ENCODE results near the gene TRIM50.
"Not testable (repeated sequence)": the region's sequence is repeated elsewhere in the genome, so short reads cannot be mapped to it uniquely, and the experiment has no call there.

TRIM50 gene

DNA sequence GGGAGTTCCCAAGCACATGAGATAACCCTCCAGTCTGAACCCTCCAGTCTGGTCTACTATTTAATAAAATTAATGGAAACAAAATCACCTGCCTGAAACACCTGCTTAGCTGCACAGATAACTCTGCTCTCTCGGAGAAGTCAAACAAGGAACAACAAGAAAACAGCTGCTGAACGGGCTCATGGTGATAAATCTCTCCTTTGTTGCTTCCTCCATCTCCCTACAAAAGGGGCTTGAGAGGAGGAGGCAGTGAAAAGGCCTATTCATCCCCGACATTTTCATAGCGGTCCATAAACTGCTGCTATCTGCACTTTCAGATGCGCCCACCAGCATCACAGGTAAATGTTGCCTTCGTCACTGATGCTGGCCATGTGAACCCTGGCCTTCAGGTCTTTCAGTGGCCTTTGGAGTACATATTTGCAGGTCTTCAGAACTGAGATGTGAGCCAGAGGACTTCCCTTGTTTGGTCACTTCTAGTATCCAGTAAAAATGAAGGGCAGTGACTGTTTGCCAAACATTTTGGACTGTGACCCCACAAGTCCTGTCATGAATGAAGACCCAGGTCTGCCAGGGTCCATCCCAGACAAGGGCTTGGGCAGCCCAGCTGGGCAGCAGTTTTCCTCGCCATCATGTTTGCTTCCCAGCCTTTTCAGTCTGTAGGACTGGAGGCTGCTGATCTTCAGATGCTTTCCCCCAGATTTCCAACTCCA is 15.9 kb upstream of the TRIM50 start:
- ATAC-seq (replicated peaks; ENCODE audit: extremely low read depth, poor library complexity, severe bottlenecking) (no peak), DNase-seq (ENCODE audit: low spot score in 2 of 2) (no peak)
- Mint-ChIP-seq H3K27ac (ENCODE audit: low read depth) (no peak overlapping the region), H3K4me1 (no peaks in the 10 kb centered on the region), H3K36me3 (ENCODE audit: insufficient read depth) (peaks cover 2% of the 10 kb centered on the region), H3K9me3 (no peaks in the 10 kb centered on the region), H3K27me3 (peaks cover 51% of the 10 kb centered on the region), H3K4me3 (no peak overlapping the region)

DNA sequence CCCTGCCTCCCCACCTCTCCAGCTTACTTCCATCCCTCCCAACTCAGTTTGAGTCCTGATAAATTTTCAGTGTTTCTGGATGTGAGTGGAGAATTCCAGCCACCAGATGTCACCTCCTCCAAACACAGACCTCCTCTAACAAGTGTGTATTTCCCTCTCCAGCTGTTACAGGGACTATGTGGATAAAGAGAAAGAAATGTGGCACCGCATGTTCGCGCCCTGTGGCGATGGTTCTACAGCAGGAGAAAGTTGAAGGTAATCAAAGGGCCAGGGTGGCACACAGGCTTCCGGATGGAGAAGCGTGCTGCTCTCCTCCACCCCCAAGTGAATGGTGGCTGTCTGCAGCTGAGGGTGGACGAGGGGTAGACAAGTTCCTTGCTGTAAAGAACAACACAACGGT is 14.8 kb upstream of the TRIM50 start:
- Mint-ChIP-seq H3K4me1 (no peaks in the 10 kb centered on the region), H3K27ac (ENCODE audit: low read depth) (no peak overlapping the region), H3K36me3 (ENCODE audit: insufficient read depth) (peaks cover 2% of the 10 kb centered on the region), H3K27me3 (peaks cover 41% of the 10 kb centered on the region), H3K9me3 (no peaks in the 10 kb centered on the region), H3K4me3 (no peak overlapping the region)
- ATAC-seq (replicated peaks; ENCODE audit: extremely low read depth, poor library complexity, severe bottlenecking): no peak
- no peak for DNase-seq (ENCODE audit: low spot score in 2 of 2)

DNA sequence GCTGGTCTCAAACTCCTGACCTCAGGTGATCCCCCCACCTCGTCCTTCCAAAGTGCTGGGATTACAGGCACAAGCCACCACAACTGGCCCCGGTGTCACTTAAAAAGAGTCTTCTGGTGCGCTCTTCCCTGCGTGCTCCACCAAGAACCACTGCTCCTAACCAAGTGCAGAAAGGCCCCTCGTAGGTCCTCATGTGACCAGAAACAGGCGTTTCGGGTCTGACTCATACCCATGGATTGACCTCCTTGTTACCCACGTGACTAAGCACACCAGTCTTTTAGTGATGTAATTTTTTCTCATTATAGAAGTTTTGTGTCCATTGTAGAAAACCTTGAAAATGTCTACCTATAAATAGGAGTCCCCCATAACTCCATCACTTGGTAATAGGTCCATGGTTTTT is 14.0 kb upstream of the TRIM50 start:
- ATAC-seq (replicated peaks; ENCODE audit: extremely low read depth, poor library complexity, severe bottlenecking) (no peak), DNase-seq (ENCODE audit: low spot score in 2 of 2) (no peak)
- no peak overlapping the region for H3K27ac Mint-ChIP-seq (ENCODE audit: low read depth)
- no peak overlapping the region for H3K4me3 Mint-ChIP-seq
- H3K9me3 Mint-ChIP-seq: no peaks in the 10 kb centered on the region
- peaks cover 38% of the 10 kb centered on the region for H3K27me3 Mint-ChIP-seq
- H3K4me1 Mint-ChIP-seq: no peaks in the 10 kb centered on the region
- H3K36me3 Mint-ChIP-seq (ENCODE audit: insufficient read depth): peaks cover 2% of the 10 kb centered on the region

DNA sequence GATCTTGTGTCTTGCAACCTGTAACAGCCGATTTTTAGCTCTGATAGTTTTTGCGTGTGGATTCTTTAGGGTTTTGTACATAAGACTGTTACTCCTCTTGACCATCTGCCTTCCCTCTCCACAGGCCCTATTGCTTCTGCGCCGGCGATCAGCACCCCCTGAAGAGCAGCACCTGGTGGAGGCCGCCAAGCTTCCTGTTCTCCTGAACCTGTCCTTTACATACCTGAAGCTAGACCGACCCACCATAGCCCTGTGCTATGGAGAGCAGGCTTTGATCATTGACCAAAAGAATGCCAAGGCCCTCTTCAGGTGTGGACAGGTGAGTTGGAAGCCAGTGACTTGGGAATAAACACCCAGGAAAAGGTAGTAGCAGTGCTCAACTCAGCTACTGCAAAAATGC is 12.6 kb upstream of the TRIM50 start:
- Mint-ChIP-seq H3K27me3 (peaks cover 25% of the 10 kb centered on the region), H3K9me3 (no peaks in the 10 kb centered on the region), H3K4me1 (no peaks in the 10 kb centered on the region), H3K4me3 (no peak overlapping the region), H3K27ac (ENCODE audit: low read depth) (no peak overlapping the region), H3K36me3 (ENCODE audit: insufficient read depth) (peaks cover 2% of the 10 kb centered on the region)
- ATAC-seq (replicated peaks; ENCODE audit: extremely low read depth, poor library complexity, severe bottlenecking) (no peak), DNase-seq (ENCODE audit: low spot score in 2 of 2) (no peak)

DNA sequence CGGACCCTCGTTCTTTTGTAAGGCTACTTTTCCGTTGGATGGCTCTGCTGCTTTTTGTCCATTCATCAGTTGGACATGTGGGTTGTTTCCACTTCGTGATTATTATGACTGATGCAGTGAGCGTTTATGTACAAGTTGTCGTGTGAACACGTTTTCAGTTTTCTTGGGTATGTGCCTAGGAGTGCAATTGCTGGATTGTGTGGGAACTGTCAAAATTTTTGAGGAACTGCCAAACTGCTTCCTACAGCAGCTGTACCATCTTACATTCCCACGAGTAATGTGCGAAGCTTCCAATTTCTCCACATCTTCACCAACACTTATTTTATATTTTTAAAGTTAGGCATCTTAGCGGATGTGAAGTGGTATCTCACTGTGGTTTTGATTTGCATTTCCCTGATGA is 10.4 kb upstream of the TRIM50 start:
- Mint-ChIP-seq H3K4me3 (no peak overlapping the region), H3K36me3 (ENCODE audit: insufficient read depth) (peaks cover 2% of the 10 kb centered on the region), H3K9me3 (no peaks in the 10 kb centered on the region), H3K27me3 (peaks cover 13% of the 10 kb centered on the region), H3K27ac (ENCODE audit: low read depth) (no peak overlapping the region), H3K4me1 (no peaks in the 10 kb centered on the region)
- no peak for DNase-seq (ENCODE audit: low spot score in 2 of 2)
- ATAC-seq (replicated peaks; ENCODE audit: extremely low read depth, poor library complexity, severe bottlenecking): no peak

DNA sequence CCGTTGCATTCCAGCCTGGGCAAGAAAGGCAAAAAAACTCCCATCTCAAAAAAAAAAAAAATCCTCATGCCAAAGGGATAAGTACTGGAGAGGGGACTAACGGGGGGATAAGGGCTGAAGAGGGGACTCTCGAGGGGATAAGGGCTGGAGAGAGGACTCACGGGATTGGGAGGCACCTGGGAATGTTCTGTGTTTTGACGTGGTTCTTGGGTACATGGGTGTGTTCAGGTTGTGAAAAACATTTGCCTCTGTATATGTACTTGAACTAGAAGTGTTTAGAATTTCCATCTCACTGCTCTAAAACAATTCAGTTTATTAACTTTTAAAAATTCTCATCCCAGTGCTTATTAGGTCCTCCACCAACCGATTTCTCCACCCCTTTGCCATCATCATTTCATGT is 4.6 kb upstream of the TRIM50 start:
- ATAC-seq (replicated peaks; ENCODE audit: extremely low read depth, poor library complexity, severe bottlenecking): no peak
- no peak for DNase-seq (ENCODE audit: low spot score in 2 of 2)
- Mint-ChIP-seq H3K27me3 (peaks cover 26% of the 10 kb centered on the region), H3K36me3 (ENCODE audit: insufficient read depth) (no peaks in the 10 kb centered on the region), H3K9me3 (no peaks in the 10 kb centered on the region), H3K27ac (ENCODE audit: low read depth) (no peak overlapping the region), H3K4me3 (no peak overlapping the region), H3K4me1 (no peaks in the 10 kb centered on the region)

DNA sequence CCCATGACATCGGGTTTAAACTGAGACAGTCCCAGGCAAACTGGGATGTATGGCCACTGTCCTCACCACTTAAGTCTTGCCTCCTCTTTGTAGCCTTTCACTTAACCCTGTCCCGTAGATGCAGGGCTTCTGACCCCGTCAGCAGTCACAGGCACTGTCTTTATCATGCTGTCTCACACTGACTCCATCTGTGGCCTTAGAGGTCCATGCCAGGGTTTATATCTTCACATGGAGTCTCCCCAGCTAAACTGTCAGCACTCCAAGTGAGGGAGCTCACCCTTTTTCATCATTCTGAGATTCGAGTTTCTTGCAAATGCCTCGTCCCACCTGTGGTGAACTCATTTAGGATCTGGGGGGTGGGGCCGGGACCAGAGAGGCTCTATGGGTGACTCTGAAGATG is 2.9 kb upstream of the TRIM50 start:
- H3K9me3 Mint-ChIP-seq: no peaks in the 10 kb centered on the region
- ATAC-seq (replicated peaks; ENCODE audit: extremely low read depth, poor library complexity, severe bottlenecking) (no peak), DNase-seq (ENCODE audit: low spot score in 2 of 2) (no peak)
- no peak overlapping the region for H3K27ac Mint-ChIP-seq (ENCODE audit: low read depth)
- no peaks in the 10 kb centered on the region for H3K4me1 Mint-ChIP-seq
- no peak overlapping the region for H3K4me3 Mint-ChIP-seq
- peaks cover 26% of the 10 kb centered on the region for H3K27me3 Mint-ChIP-seq
- no peaks in the 10 kb centered on the region for H3K36me3 Mint-ChIP-seq (ENCODE audit: insufficient read depth)

DNA sequence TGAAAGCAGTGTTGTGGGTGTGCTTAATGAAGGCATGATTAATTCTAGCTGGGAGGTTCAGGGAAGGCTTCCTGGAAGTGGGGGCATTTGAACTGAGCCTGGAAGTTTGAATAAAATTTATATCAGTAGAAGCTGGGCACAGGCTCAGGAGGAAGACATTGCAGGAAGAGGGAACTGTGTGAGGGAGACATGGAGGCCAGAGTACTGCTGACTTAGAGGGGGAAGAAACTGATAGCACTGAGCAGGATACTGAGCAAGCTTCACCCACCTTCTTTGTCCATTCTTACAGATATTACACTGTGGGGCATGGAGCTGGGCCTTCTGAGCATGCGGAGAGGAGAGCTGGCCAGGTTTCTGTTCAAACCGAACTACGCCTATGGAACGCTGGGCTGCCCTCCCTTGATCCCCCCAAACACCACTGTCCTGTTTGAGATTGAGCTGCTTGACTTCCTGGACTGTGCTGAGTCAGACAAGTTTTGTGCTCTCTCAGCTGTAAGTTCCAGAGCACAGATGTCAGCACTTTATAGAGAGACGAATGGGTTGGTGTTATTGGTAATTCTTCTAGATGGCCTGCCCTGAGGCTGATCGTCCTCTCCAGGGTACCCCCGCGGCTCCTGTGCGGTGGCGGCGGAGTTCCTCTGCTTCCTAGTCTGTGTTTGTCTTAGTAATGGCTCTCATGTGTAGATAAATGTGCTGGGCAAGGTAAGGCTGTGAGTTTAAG is 2.1 kb upstream of the TRIM50 start:
- no peaks in the 10 kb centered on the region for H3K4me1 Mint-ChIP-seq
- H3K9me3 Mint-ChIP-seq: no peaks in the 10 kb centered on the region
- no peak overlapping the region for H3K27ac Mint-ChIP-seq (ENCODE audit: low read depth)
- H3K27me3 Mint-ChIP-seq: peaks cover 26% of the 10 kb centered on the region
- no peaks in the 10 kb centered on the region for H3K36me3 Mint-ChIP-seq (ENCODE audit: insufficient read depth)
- no peak overlapping the region for H3K4me3 Mint-ChIP-seq
- no peak for DNase-seq (ENCODE audit: low spot score in 2 of 2)
- ATAC-seq (replicated peaks; ENCODE audit: extremely low read depth, poor library complexity, severe bottlenecking): no peak

DNA sequence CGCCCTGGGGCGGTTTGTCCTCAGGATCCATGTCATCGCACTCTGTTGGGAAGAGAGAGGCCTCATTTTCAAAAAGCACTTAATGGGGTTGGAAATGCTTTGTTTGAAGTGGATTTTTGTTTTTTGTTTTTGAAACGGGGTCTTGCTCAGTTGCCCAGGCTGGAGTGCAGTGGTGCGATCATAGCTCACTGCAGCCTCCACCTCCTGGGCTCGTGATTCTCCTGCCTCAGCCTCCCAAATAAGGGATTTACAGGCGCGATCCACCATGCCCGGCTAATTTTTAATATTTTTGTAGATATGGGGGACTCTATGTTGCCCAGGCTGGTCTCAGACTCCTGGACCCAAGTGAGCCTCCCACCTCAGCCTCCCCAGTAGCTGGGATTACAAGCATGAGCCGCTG is 814 bp upstream of the TRIM50 start:
- Mint-ChIP-seq H3K36me3 (ENCODE audit: insufficient read depth) (no peaks in the 10 kb centered on the region), H3K27me3 (peaks cover 26% of the 10 kb centered on the region), H3K4me3 (no peak overlapping the region), H3K27ac (ENCODE audit: low read depth) (no peak overlapping the region), H3K4me1 (peaks cover 8% of the 10 kb centered on the region), H3K9me3 (no peaks in the 10 kb centered on the region)
- DNase-seq (ENCODE audit: low spot score in 2 of 2) (no peak), ATAC-seq (replicated peaks; ENCODE audit: extremely low read depth, poor library complexity, severe bottlenecking) (no peak)

DNA sequence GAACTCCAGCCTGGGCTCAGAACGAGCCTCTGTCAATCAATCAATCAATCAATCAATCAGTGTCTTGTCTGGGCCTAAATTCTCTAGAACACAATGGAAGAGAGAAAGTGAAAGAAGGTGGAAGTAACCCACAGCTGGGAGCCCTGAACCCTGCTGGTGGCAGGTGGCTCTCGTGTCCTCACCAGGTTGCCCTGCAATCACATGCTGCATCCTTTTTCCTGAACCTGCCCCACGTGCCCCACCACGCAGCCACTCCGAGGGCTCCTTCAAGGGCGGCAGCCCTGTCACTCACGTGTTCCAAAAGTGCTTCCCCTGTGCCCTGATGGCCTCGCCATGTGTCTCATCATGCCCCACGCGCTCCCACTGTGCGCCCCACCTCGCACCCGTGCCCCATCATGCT is 433 bp downstream of the TRIM50 start:
- ATAC-seq (replicated peaks; ENCODE audit: extremely low read depth, poor library complexity, severe bottlenecking): not testable (repeated sequence)

DNA sequence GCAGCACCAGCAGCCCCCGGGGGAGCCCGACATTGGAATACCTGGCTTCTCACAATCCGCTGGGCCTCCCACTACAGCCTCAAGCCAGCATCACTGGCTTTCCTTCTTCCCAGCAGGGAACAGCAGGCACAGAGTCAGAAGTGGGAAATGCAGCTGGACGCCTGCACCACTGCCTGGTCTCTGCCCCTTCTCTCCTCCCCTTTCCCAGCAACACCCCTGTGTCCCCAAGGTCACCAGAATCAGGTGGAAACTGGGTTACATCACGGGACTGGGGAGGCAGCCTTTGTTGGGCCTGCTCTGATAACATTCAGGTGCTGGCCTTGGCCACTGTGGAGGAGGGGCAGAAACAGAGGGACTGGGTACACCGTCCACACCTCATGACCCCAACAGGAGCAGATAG is 2.5 kb downstream of the TRIM50 start:
- not testable (repeated sequence) for DNase-seq (ENCODE audit: low spot score in 2 of 2); H3K4me3 Mint-ChIP-seq; H3K36me3 Mint-ChIP-seq (ENCODE audit: insufficient read depth); H3K27ac Mint-ChIP-seq (ENCODE audit: low read depth); H3K4me1 Mint-ChIP-seq; ATAC-seq (replicated peaks; ENCODE audit: extremely low read depth, poor library complexity, severe bottlenecking); H3K9me3 Mint-ChIP-seq
- H3K27me3 Mint-ChIP-seq: peaks cover 12% of the 10 kb centered on the region

More for the DNA sequence above, 433 bp downstream of the TRIM50 start:
- not testable (repeated sequence) for DNase-seq (ENCODE audit: low spot score in 2 of 2); H3K27ac Mint-ChIP-seq (ENCODE audit: low read depth); H3K4me1 Mint-ChIP-seq; H3K4me3 Mint-ChIP-seq; H3K36me3 Mint-ChIP-seq (ENCODE audit: insufficient read depth); H3K9me3 Mint-ChIP-seq
- H3K27me3 Mint-ChIP-seq: peaks cover 17% of the 10 kb centered on the region

DNA sequence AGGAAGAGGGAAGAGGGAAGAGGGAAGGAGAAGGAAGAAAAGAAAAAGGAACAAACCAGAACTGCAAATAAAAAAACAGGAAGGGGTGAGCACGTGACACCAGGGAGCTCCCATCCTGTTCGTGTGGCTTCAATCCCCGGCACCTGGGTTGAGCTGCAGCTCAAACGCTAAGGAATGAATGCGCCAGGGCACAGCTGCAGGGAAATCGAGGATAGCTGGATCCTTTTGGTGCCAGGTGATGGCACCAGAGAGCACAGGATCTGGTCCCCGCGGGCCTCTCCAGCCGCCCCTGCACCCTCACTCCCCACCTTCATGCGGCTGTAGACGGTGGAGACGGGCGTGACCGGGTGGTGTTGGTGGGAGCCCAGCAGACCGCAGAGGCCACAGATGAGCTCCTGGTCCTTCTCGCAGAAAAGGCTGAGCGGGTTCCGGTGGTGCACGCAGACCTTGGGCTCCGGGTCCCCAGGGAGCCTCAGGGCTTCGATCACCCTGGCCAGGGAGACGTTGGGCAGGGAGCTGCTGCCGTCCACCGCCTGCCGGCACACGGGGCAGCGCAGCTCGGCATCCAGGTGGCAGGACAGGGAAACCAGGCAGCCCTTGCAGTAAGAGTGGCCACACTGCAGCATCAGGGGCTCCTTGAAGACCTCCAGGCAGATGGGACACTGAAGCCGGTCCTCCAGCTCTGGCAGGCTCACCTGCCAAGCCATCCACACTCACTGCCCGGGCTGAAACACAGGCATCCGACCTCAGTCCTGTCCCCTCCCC is 3.6 kb downstream of the TRIM50 start:
- not testable (repeated sequence) for H3K27me3 Mint-ChIP-seq; H3K36me3 Mint-ChIP-seq (ENCODE audit: insufficient read depth); H3K4me1 Mint-ChIP-seq; H3K9me3 Mint-ChIP-seq
- peak overlapping the region; percentile 67 for H3K4me3 Mint-ChIP-seq
- ATAC-seq (replicated peaks; ENCODE audit: extremely low read depth, poor library complexity, severe bottlenecking): peak; percentile 73
- DNase-seq (ENCODE audit: low spot score in 2 of 2): peak in 1 of 2 donors; percentile 24
- peak overlapping the region; percentile 63 for H3K27ac Mint-ChIP-seq (ENCODE audit: low read depth)

Measured in central memory CD8-positive, alpha-beta T cell (primary cell).